H9 (cell line): ENCODE data around the gene TRIM59. TPM values are rescaled to one million over a fixed set of nuclear protein-coding genes. Genes with fewer than 3 reads are reported as not detected.

Experiments
- DNase-seq: peaks from one replicate; pipeline ENCODE4 v3.0.0-alpha.2; 2017
- H2AFZ ChIP-seq: one replicate; pipeline ENCODE4 v1.6.1; 2013; ENCODE audit warnings: mild to moderate bottlenecking, low read length, control low read depth, moderate library complexity
- H2AK5ac ChIP-seq: 2 replicates; pipeline ENCODE4 v1.6.1; 2013; ENCODE audit warnings: low read length, control low read depth, mixed read lengths; ENCODE audit not compliant: insufficient read length
- H2BK120ac ChIP-seq: one replicate; pipeline ENCODE4 v1.6.1; 2013; ENCODE audit warnings: low read depth, mild to moderate bottlenecking, low read length, control low read depth, inconsistent platforms; ENCODE audit not compliant: poor library complexity, severe bottlenecking
- H2BK12ac ChIP-seq: 2 replicates; pipeline ENCODE4 v1.6.1; 2013; ENCODE audit warnings: low read length, control low read depth, mixed read lengths, low read depth; ENCODE audit not compliant: insufficient read length
- H2BK15ac ChIP-seq: 2 replicates; pipeline ENCODE4 v1.6.1; 2013; ENCODE audit warnings: low read depth, low read length, control low read depth
- H2BK20ac ChIP-seq: one replicate; pipeline ENCODE4 v1.6.1; 2013; ENCODE audit warnings: low read depth, mild to moderate bottlenecking, low read length, control low read depth, inconsistent platforms; ENCODE audit not compliant: poor library complexity, severe bottlenecking
- H2BK5ac ChIP-seq: 2 replicates; pipeline ENCODE4 v1.6.1; 2013; ENCODE audit warnings: low read length, control low read depth, mixed read lengths; ENCODE audit not compliant: insufficient read length
- H3K14ac ChIP-seq: 2 replicates; pipeline ENCODE4 v1.6.1; 2013; ENCODE audit warnings: low read length, control low read depth; ENCODE audit not compliant: insufficient read depth
- H3K18ac ChIP-seq: 2 replicates; pipeline ENCODE4 v1.6.1; 2013; ENCODE audit warnings: low read depth, mild to moderate bottlenecking, mixed read lengths, low read length, control low read depth; ENCODE audit not compliant: insufficient read length
- H3K23ac ChIP-seq: 2 replicates; pipeline ENCODE4 v1.6.1; 2013; ENCODE audit warnings: low read length, control low read depth, mixed read lengths, low read depth; ENCODE audit not compliant: insufficient read length
- H3K23me2 ChIP-seq: 2 replicates; pipeline ENCODE4 v1.6.1; 2013; ENCODE audit warnings: low read depth, mild to moderate bottlenecking, mixed read lengths, low read length, control low read depth; ENCODE audit not compliant: insufficient read length, poor library complexity, severe bottlenecking
- H3K27ac ChIP-seq: 2 replicates; pipeline ENCODE4 v1.5.1; 2013; ENCODE audit warnings: low read length, control low read depth, mixed read lengths, low read depth; ENCODE audit not compliant: insufficient read length
- H3K27me3 ChIP-seq: 2 replicates; pipeline ENCODE4 v1.6.1; 2013; ENCODE audit warnings: low read length, control low read depth, inconsistent platforms; ENCODE audit not compliant: insufficient read depth
- H3K4ac ChIP-seq: 2 replicates; pipeline ENCODE4 v1.6.1; 2013; ENCODE audit warnings: low read depth, mild to moderate bottlenecking, control low read depth, inconsistent platforms, low read length, moderate library complexity
- H3K4me1 ChIP-seq: 2 replicates; pipeline ENCODE4 v1.6.1; 2013; ENCODE audit warnings: low read length, control low read depth, inconsistent platforms; ENCODE audit not compliant: insufficient read depth
- H3K4me2 ChIP-seq: 2 replicates; pipeline ENCODE4 v1.6.1; 2013; ENCODE audit warnings: low read length, control low read depth, mixed read lengths; ENCODE audit not compliant: insufficient read length, insufficient read depth
- H3K56ac ChIP-seq: 2 replicates; pipeline ENCODE4 v1.6.1; 2013; ENCODE audit warnings: low read depth, mild to moderate bottlenecking, mixed read lengths, low read length, control low read depth; ENCODE audit not compliant: insufficient read length
- H3K79me1 ChIP-seq: 2 replicates; pipeline ENCODE4 v1.6.1; 2013; ENCODE audit warnings: low read depth, mild to moderate bottlenecking, moderate library complexity, low read length, control low read depth, inconsistent platforms; ENCODE audit not compliant: insufficient read depth, poor library complexity, severe bottlenecking
- H3K79me2 ChIP-seq: 2 replicates; pipeline ENCODE4 v1.6.1; 2013; ENCODE audit warnings: low read length, control low read depth, inconsistent platforms; ENCODE audit not compliant: insufficient read depth
- H3K9ac ChIP-seq: 2 replicates; pipeline ENCODE4 v1.6.1; 2013; ENCODE audit warnings: low read length, control low read depth, mixed read lengths; ENCODE audit not compliant: insufficient read length; ENCODE audit errors: extremely low read depth
- H3K9me3 ChIP-seq: one replicate; pipeline ENCODE4 v1.6.1; 2013; ENCODE audit warnings: low read depth, low read length, inconsistent platforms; ENCODE audit not compliant: control insufficient read depth
- H3T11ph ChIP-seq: one replicate; pipeline ENCODE4 v1.6.1; 2013; ENCODE audit warnings: mild to moderate bottlenecking, low read length, control low read depth, inconsistent platforms
- H4K20me1 ChIP-seq: one replicate; pipeline ENCODE4 v1.6.1; 2013; ENCODE audit not compliant: control insufficient read depth, insufficient read length, insufficient read depth
- H4K5ac ChIP-seq: 2 replicates; pipeline ENCODE4 v1.6.1; 2013; ENCODE audit warnings: low read depth, mild to moderate bottlenecking, mixed read lengths, low read length, control low read depth; ENCODE audit not compliant: insufficient read length
- H4K8ac ChIP-seq: replicated peaks from 2 replicates; pipeline ENCODE4 v1.6.1; 2013; ENCODE audit warnings: low read length, control low read depth, mixed read lengths, low read depth; ENCODE audit not compliant: insufficient read length
- H4K91ac ChIP-seq: 2 replicates; pipeline ENCODE4 v1.6.1; 2013; ENCODE audit warnings: low read depth, mild to moderate bottlenecking, moderate library complexity, mixed read lengths, low read length, control low read depth; ENCODE audit not compliant: insufficient read length
- H3K27ac Mint-ChIP-seq, 3 experiments: 2 replicates in 2 of 3; 3 replicates in 1 of 3; pipeline ENCODE4 v1.8.0; 2020 to 2021; ENCODE audit warnings: mixed read lengths in 3 of 3, mild to moderate bottlenecking in 1 of 3, moderate library complexity in 1 of 3
- H3K27me3 Mint-ChIP-seq: 2 replicates; pipeline ENCODE4 v1.8.0; 2021; ENCODE audit warnings: low read depth, mild to moderate bottlenecking, moderate library complexity, mixed read lengths
- H3K36me3 Mint-ChIP-seq, 3 experiments: 2 replicates in 2 of 3; 3 replicates in 1 of 3; pipeline ENCODE4 v1.8.0; 2020 to 2021; ENCODE audit warnings: low read depth in 3 of 3, mixed read lengths in 3 of 3; ENCODE audit not compliant: insufficient read depth in 1 of 3
- H3K4me1 Mint-ChIP-seq, 2 experiments: 2 replicates each; pipeline ENCODE4 v1.8.0; 2020; ENCODE audit warnings: mixed read lengths in 2 of 2
- H3K4me3 Mint-ChIP-seq, 2 experiments: 2 replicates in 1 of 2; 3 replicates in 1 of 2; pipeline ENCODE4 v1.8.0; 2020 to 2021; ENCODE audit warnings: mild to moderate bottlenecking in 2 of 2, mixed read lengths in 2 of 2, moderate library complexity in 1 of 2
- H3K9me3 Mint-ChIP-seq, 2 experiments: 2 replicates in 1 of 2; 3 replicates in 1 of 2; pipeline ENCODE4 v1.8.0; 2020; ENCODE audit warnings: mild to moderate bottlenecking in 2 of 2, mixed read lengths in 2 of 2, moderate library complexity in 1 of 2
- CTCF ChIP-seq: fragments of 200-600 bp; sonication (generic); conservative IDR thresholded peaks from 3 replicates; pipeline ENCODE4 v1.8.0; 2021; ENCODE audit warnings: antibody characterized with exemption, mild to moderate bottlenecking
- WGBS: extraction: QIAGEN DNeasy Blood & Tissue Kit; methylation state at CpG from one replicate; pipeline ENCODE4 v1.1.7; 2013; ENCODE audit warnings: missing lambda C conversion rate, low lambda C conversion rate, mixed read lengths; ENCODE audit not compliant: insufficient read length; ENCODE audit errors: extremely low coverage; 5-methylcytosine and 5-hydroxymethylcytosine counted together
- total RNA-seq: library from RNA; stranded (reverse); gene quantifications from 2 replicates; pipeline ENCODE4 v1.2.1, GENCODE V29; 2021

The TRIM59 gene
- total RNA-seq, 1 experiment from 2014 or later, result 47.6 TPM

- Histone ChIP-seq H3K27ac (no peak overlapping the region), H2BK120ac (no peak overlapping the region), H3K4ac (no peak overlapping the region), H3K4me1 (no peaks in the 10 kb centered on the region), H3K18ac (no peak overlapping the region), H3K9ac (no peak overlapping the region), H2BK5ac (no peak overlapping the region), H2BK15ac (no peak overlapping the region), H4K20me1 (no peaks in the 10 kb centered on the region), H2BK20ac (no peak overlapping the region), H4K91ac (no peak overlapping the region), H4K5ac (no peak overlapping the region), H3K79me2 (no peaks in the 10 kb centered on the region), H3T11ph (no peak overlapping the region), H2AK5ac (no peak overlapping the region), H3K79me1 (no peaks in the 10 kb centered on the region), H3K23me2 (no peaks in the 10 kb centered on the region), H2AFZ (no peak overlapping the region), H3K9me3 (peaks cover 7% of the 10 kb centered on the region), H3K4me2 (no peak overlapping the region), H3K14ac (no peak overlapping the region), H3K27me3 (no peaks in the 10 kb centered on the region), H3K56ac (no peak overlapping the region), H3K23ac (no peak overlapping the region), H4K8ac (no peak overlapping the region), H2BK12ac (no peak overlapping the region)
- no peak for DNase-seq
- WGBS, result no CpG with 5 or more reads among the region's 5 CpGs
- no peaks in the 10 kb centered on the region for H3K4me1 Mint-ChIP-seq
- H3K27ac Mint-ChIP-seq, result no peak overlapping the region
- H3K4me3 Mint-ChIP-seq, result no peak overlapping the region
- no peak for TF ChIP-seq CTCF
- peaks cover 7 to 17% (median 14%) of the 10 kb centered on the region in 3 experiments for H3K36me3 Mint-ChIP-seq
- H3K9me3 Mint-ChIP-seq, result peaks cover 16 to 24% of the 10 kb centered on the region in 2 experiments
- peaks cover 12% of the 10 kb centered on the region for H3K27me3 Mint-ChIP-seq
These were observed 20.6 kb upstream of the TRIM59 start for GRCh38 chr3:160470181-160470580.
